Activated naive CD8-positive, alpha-beta T cell treated with anti-CD3 and anti-CD28 coated beads, Interleukin-2, amount 50 U/mL, for 16 hours (primary cell): ENCODE measurements around the gene CBLIF.
"Not testable (repeated sequence)": the region's sequence is repeated elsewhere in the genome, so short reads cannot be mapped to it uniquely, and the experiment has no call there.

ENCODE experiments used
- DNase-seq: peaks from one replicate; pipeline ENCODE4 v3.0.0-alpha.2; 2020; ENCODE audit warnings: low read depth, low spot score

Gene CBLIF

GRCh38 chr11:59847626-59848025 lies 2.3 kb upstream of the CBLIF start:
- no peak for DNase-seq

DNA sequence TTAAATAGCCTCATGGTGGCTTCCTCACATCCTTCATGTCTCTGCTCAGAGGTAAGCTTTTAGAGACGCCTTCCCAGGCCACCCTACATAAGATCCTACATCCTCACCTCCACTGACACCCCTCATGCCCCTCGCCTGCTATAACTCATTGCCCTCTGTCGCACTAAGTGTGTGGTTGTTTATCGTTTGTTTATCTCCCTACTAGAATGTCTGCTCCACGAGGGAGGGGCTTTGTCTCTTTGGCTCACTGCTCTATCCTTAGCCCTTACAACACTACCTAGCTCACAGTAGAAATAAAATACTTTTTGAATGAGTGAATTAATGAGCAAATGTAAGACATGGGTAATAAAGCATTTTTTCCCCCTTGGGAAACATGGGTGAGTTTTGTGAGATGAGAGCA lies 1.3 kb upstream of the CBLIF start:
- no peak for DNase-seq

DNA sequence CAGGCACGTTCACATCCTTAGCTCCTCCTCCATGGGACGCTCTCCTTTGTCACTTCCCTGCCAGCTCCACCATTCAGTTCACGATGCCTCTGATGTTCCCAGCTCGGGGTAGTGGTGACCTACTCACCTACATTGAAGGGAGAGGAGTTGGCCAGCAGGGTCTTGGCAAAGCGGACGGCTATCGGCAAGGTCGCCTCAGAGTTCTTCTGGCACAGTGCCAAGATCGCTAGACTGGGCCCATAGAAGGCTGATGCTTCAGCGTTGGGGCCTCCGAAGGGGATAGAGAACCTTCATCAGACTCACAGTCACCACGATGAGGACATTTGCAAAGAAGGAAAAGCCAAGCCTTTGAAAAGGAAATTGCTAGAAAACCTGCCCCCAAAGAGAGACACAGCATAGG lies 3.0 kb downstream of the CBLIF start:
- DNase-seq = no peak

DNA sequence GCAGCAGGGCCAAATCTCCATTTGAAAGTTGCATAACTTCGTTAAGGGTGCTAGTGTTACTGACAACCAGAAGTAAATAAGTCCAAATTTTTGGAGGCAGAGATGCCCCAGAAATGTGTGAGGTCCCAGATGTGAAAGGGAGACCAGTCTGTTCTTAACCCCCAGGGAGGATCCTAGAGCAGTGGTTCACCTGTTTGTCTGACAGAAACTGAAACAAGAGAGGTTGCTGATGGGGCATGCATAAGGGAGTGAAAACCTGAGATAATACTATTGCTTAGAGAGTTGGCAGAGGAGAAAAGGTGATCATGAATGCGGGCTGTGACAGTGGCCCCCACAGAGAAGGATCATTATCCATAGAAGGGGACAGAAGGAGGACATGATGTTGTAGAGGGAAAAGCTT lies 3.8 kb downstream of the CBLIF start:
- no peak for DNase-seq

GRCh38 chr11:59839615-59840014 lies 5.7 kb downstream of the CBLIF start:
- DNase-seq = no peak

- no peak for DNase-seq
These were observed 11.7 kb downstream of the CBLIF start for GRCh38 chr11:59833602-59834001.

GRCh38 chr11:59829358-59829757 lies 15.9 kb downstream of the CBLIF start:
- no peak for DNase-seq

- no peak for DNase-seq
These were observed 22.2 kb downstream of the CBLIF start for GRCh38 chr11:59822989-59823566.

DNA sequence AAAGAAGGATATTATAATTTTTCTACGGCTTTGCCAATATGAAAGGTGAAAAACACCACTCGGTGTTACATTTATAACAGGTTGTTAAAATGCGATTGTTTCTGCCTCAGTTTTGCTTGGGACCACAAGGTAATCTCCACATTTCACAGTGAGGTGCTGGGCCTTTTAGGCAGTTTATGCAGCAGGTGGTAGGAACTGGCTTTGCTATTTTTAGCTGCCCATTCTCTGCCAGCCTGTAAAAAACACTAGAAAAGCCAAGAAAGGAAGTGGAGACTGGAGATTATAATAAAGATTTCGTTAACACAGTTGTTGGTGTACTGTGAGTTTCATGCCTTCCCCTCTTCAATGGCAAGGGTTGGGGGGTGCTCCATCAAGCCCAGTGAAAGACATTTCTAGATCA lies 26.7 kb downstream of the CBLIF start:
- no peak for DNase-seq

- not testable (repeated sequence) for DNase-seq
These were observed 28.9 kb downstream of the CBLIF start for GRCh38 chr11:59816434-59816833.

DNA sequence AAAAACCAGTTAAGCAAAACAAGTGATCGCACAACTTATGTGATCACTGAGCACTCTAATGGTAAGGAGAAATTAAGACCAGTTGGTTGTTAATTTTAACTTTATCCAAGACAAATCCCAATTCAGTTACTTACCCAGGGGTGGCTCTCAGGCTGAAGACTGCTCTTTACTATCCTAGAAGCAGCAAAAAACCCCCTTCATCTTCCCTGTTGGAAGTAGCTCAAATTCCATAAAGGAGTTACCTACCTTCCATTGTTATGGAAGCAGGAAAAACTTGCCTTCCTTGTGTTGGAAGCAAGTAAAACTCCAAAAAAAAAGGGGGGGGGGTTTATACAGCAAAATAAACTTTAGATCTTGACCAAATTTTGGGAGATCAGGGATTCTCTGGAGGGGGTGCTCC lies 29.5 kb downstream of the CBLIF start:
- no peak for DNase-seq

GRCh38 chr11:59814021-59814420 lies 31.3 kb downstream of the CBLIF start:
- no peak for DNase-seq

DNA sequence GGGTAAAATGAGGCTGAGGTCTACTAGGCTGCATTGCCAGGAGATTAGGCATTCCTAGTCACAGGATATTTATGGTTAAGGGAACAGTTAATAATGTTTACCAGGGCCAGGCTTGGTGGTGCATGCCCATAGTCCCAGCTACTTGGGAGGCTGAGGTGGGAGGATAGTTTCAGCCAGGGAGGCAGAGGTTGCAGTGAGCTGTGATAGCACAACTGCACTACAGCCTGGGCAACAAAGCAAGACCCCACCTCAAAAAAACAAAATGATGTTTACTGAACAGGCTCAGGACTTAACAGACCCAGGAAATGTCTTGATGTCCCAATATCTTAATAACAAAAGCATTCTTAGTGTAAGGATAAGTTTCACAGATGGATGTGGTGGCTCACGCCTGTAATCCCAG lies 31.9 kb downstream of the CBLIF start:
- DNase-seq = no peak

DNA sequence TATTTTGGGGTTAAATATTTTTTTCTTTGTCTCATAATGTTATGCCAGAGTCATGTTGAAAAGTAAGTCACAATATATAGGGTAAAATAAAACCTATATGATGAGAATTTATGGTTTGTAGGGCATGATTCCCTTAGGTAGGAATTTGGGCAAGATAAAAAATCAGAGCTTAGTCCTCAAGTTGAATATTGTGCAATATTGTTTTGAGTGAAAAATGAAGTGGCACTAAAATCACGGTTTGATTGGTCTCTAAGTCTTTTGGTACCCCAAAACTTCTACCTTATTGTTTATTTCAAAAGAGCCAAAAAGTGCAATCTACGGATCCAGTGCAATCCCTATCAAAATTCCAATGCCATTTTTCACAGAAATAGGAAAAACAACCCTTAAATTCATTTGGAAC lies 33.1 kb downstream of the CBLIF start:
- DNase-seq = no peak

- DNase-seq = no peak
These were observed 34.4 kb downstream of the CBLIF start for GRCh38 chr11:59810911-59811259.

DNA sequence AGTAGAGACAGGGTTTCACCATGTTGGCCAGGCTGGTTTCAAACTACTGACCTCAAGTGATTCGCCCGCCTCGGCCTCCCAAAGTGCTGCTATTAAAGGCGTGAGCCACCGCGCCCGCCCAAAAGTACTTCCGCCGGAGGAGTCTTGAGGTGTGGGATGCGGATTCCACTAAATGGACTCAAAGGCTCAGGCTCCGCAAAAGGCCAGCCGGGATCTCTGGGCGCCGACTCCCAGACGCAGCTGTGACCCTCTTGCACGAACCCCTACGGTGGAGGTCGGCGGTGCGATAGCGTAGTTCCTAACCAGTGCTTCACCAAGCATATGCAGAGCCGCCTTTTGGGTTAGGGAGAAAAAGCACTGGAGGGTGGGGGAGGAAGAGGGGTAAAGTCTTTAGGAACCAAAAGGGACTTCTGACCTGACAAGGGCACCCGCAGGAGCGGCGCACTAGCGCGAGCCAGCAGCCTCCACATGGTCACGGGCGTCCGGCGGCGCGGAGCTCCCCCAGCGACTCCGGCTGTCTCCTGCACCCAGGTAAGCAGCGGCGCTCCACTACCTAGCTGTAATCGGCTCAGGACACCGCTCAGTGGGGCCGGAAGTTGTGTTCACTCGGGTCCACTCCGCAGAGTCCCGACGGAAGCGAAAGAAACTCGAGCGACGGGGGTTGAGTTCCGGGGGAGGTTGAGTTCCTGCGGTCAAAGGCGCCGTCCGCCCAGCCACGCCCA lies 34.9 kb downstream of the CBLIF start, which contains the start of gene MRPL16:
MRPL16 (minus strand) TSS at position 590 of the 722 bp plus-strand sequence; CDS start at position 470, 120 bp downstream.
- peak; percentile 78 for DNase-seq

- no peak for DNase-seq
These were observed 38.2 kb downstream of the CBLIF start for GRCh38 chr11:59807047-59807610.

DNA sequence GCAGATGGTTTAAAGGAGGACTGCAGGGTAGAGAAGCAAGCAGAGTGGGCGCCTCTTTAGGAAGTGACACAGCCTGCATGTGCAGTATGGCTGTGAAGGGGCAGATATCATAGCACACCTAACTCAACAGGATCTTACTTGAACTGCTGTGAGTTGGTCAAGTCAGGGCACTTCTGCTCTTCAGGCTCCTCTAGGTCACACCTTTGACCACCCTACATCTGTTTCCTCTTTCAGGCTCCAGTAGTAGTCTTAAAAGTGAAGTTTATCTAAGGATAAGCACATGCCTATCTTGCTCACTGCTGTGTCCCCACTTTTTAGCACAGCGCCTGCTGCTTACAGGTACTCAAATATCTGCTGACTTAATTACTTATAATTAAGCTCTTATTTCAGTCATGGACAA lies 41.2 kb downstream of the CBLIF start:
- DNase-seq = no peak

DNA sequence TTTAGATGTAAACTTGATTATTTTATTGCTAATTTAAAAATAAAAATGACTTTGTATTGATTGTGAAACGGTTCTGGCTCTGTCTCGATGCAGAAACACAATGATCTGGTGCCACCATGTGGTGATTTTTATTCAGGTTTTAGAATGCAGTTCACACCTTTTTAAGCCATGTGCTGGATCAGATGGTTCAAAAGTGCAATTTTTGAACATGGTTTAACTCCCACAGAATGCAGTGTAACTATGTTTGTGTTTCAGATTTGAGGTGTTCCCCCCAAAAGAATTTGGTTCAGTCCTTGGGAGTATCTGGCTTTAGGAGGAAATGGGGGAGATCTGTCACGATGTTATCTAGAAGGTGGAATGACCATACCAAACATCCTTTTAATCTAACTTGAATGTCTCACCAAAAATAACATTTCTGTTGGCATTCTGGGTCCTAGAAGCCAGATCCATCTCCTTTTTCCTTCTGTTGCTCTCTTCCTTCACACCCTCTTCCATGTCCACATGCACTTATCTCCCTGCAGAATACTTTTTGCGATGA lies 42.6 kb downstream of the CBLIF start:
- DNase-seq = no peak

DNA sequence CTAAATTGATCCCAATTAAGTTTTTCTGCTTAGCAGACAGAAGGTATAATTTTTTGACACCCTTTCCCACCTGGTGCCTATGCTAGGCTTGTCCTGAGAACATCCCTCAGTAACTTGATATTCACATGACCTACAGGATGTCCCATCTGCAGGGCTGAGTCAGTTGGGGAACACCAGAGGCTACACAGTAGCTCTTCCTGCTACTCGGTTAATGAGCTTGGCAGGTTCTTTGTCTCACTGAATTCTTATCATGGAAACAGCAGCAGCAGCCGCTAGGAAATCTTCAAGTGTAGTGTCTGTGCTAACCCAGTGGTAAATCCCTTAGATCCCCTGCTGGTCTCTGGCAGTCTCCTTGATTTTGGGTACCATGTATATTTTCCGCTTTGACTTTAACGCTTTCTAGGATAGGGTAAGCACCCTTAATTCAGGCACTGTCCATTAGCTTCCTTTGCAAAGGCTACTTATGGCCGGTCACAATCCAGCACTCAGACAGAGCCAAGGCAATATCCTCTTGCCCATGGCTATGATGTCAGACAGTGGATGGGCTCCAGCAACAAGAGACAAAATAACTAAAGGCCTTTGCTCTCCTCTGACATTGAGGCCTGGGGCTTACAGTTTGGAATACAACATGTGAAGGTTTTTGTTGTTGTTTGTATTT lies 43.2 kb downstream of the CBLIF start:
- no peak for DNase-seq

DNA sequence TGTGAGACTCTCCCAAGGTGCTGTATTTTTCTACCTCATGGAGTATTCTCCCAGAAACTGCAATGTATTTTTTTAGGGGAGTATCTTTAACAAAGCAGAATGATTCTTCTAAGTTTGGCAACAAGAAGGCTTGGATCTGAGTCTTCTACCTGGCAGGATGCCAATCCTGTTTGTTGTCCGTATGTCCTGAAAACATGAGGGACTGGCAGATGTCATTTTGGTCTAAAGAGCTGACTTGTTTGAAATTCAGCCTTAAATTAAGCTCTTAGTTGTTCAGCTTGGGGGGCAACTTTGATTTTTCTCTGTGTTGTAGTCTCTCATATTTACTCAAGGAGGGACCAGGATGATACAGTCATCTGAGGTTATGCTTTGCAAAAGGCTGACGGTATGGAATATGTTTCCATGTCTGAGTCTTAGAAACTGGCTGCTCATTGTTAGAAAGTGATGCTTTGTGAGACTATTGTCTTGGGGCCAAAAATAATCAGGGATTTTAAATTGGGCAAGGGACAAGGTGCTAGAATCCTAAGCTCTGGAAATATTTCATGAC lies 44.1 kb downstream of the CBLIF start:
- no peak for DNase-seq

- no peak for DNase-seq
These were observed 44.8 kb downstream of the CBLIF start for GRCh38 chr11:59800390-59801025.
